HepG2 (cell line): ENCODE data around the gene TSHZ2. TPM values are rescaled to one million over a fixed set of nuclear protein-coding genes. Genes with fewer than 3 reads are reported as not detected.

Source experiments
- ASH2L ChIP-seq: fragments of 300-600, 200-600 bp; sonication (generic); IDR thresholded peaks from 2 replicates; pipeline ENCODE4 v1.7.0; 2017; ENCODE audit warnings: low read depth, mild to moderate bottlenecking, moderate library complexity, mixed read lengths, low read length; ENCODE audit not compliant: insufficient read length
- ISX ChIP-seq: sonication (generic); formaldehyde crosslinking; conservative IDR thresholded peaks from 2 replicates; pipeline ENCODE4 v1.5.0; 2020; ENCODE audit warnings: missing genetic modification reagents
- MXI1 ChIP-seq: IDR thresholded peaks from 3 replicates; pipeline ENCODE4 v1.6.1; 2012; ENCODE audit warnings: low read depth, low read length, inconsistent platforms, borderline replicate concordance
- PAWR ChIP-seq: sonication (generic); formaldehyde crosslinking; IDR thresholded peaks from 2 replicates; pipeline ENCODE4 v1.4.0; 2020; ENCODE audit warnings: missing genetic modification reagents, mild to moderate bottlenecking, borderline replicate concordance
- POLR2AphosphoS2 ChIP-seq: IDR thresholded peaks from 2 replicates; pipeline ENCODE4 v1.6.1; 2011; ENCODE audit warnings: low read depth, low read length, improper control_type of control experiment
- RXRB ChIP-seq: IDR thresholded peaks from 2 replicates; pipeline ENCODE4 v1.6.1; 2016; ENCODE audit warnings: borderline replicate concordance, missing genetic modification reagents, missing compliant biosample characterization
- SMAD9 ChIP-seq: sonication (generic); formaldehyde crosslinking; IDR thresholded peaks from 2 replicates; pipeline ENCODE4 v1.5.1; 2020; ENCODE audit warnings: mild to moderate bottlenecking, missing genetic modification reagents
- SMARCE1 ChIP-seq: fragments of 450-650 bp; IDR thresholded peaks from 2 replicates; pipeline ENCODE4 v1.6.1; 2017; ENCODE audit warnings: borderline replicate concordance
- ZNF605 ChIP-seq: sonication (generic); formaldehyde crosslinking; IDR thresholded peaks from 2 replicates; pipeline ENCODE4 v1.8.0; 2022; ENCODE audit warnings: mild to moderate bottlenecking, missing genetic modification reagents
- polyA plus RNA-seq, 8 experiments: library from polyadenylated mRNA; depleted of rRNA in 3 of 8; stranded (reverse) in 7 of 8; unstranded in 1 of 8; fragments of >200 nt; fragmentation: Illumina TruSeq in 4 of 8; extraction: Trizol in 4 of 8; gene quantifications; 2 replicates each; pipeline versions ENCODE4 v1.2.1 to v1.2.3, GENCODE V29; 2011 to 2016; ENCODE audit warnings: low read depth in 4 of 8, missing spikeins in 1 of 8, mixed read lengths in 1 of 8; ENCODE audit not compliant: insufficient read depth in 1 of 8
- total RNA-seq, 5 experiments: library from RNA; depleted of rRNA; stranded (reverse); fragments of >200 nt; fragmentation: Illumina TruSeq; extraction: Trizol; gene quantifications; 2 replicates each; pipeline ENCODE4 v1.2.3, GENCODE V29; 2016; ENCODE audit warnings: low read depth in 1 of 5
- TF ChIP-seq, protein P1 (sequence below): sonication (generic); formaldehyde crosslinking; IDR thresholded peaks from 2 replicates; pipeline ENCODE4 v1.5.0; 2020; ENCODE audit warnings: missing genetic modification reagents
- TF ChIP-seq, protein P2 (sequence below): sonication (generic); formaldehyde crosslinking; IDR thresholded peaks from 2 replicates; pipeline ENCODE4 v1.8.0; 2022; ENCODE audit warnings: mild to moderate bottlenecking, missing genetic modification reagents, moderate library complexity
- TF ChIP-seq, protein P3 (sequence below): sonication (generic); formaldehyde crosslinking; IDR thresholded peaks from 2 replicates; pipeline ENCODE4 v1.5.1; 2020; ENCODE audit warnings: mild to moderate bottlenecking, moderate library complexity, missing genetic modification reagents

The TSHZ2 gene
- total and polyA plus RNA-seq, 2 of the 13 experiments (the other 11 are each of a cell fraction or from before 2014, with no cell fraction given): 0.01 TPM; not detected in 1

DNA sequence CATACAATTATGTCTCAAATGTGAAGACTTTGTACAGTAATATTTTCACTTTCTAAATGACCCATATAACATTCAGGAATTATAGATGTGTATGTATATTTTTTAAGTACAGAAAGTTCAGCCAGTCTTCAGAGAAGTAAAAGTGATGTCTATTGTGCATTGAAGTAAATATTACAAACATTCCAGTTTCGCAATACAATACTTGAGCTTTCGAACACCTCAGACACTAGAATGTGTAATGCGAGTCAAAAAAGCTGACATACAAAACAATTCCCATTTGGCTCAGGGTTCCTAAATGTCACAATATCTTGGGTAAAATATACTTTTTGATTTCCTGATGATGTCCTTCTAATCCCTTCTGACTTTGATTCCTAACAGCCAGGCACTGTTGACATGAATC is 520.1 kb downstream of the TSHZ2 start (continued):
- TF ChIP-seq RXRB (CRISPR knock-in tag) (no peak; the same call in 1 of the 2 replicates), ISX (no peak), ASH2L (peak; percentile 37), SMARCE1 (no peak), PAWR (CRISPR knock-in tag) (no peak), ZNF605 (CRISPR knock-in tag) (no peak), SMAD9 (CRISPR knock-in tag) (no peak), POLR2AphosphoS2 (no peak), MXI1 (no peak)
- TF ChIP-seq, protein P1, sequence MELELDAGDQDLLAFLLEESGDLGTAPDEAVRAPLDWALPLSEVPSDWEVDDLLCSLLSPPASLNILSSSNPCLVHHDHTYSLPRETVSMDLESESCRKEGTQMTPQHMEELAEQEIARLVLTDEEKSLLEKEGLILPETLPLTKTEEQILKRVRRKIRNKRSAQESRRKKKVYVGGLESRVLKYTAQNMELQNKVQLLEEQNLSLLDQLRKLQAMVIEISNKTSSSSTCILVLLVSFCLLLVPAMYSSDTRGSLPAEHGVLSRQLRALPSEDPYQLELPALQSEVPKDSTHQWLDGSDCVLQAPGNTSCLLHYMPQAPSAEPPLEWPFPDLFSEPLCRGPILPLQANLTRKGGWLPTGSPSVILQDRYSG: no peak
- TF ChIP-seq, protein P2, sequence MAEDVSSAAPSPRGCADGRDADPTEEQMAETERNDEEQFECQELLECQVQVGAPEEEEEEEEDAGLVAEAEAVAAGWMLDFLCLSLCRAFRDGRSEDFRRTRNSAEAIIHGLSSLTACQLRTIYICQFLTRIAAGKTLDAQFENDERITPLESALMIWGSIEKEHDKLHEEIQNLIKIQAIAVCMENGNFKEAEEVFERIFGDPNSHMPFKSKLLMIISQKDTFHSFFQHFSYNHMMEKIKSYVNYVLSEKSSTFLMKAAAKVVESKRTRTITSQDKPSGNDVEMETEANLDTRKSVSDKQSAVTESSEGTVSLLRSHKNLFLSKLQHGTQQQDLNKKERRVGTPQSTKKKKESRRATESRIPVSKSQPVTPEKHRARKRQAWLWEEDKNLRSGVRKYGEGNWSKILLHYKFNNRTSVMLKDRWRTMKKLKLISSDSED: no peak
- TF ChIP-seq, protein P3, sequence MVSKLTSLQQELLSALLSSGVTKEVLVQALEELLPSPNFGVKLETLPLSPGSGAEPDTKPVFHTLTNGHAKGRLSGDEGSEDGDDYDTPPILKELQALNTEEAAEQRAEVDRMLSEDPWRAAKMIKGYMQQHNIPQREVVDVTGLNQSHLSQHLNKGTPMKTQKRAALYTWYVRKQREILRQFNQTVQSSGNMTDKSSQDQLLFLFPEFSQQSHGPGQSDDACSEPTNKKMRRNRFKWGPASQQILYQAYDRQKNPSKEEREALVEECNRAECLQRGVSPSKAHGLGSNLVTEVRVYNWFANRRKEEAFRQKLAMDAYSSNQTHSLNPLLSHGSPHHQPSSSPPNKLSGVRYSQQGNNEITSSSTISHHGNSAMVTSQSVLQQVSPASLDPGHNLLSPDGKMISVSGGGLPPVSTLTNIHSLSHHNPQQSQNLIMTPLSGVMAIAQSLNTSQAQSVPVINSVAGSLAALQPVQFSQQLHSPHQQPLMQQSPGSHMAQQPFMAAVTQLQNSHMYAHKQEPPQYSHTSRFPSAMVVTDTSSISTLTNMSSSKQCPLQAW (CRISPR knock-in tag): no peak
- TF ChIP-seq, all 625 proteins: peak for 12
